WTC11 (cell line): ENCODE results near the gene IFNLR1. TPM values are rescaled to one million over a fixed set of nuclear protein-coding genes. Genes with fewer than 3 reads are reported as not detected.

Source experiments
- ATAC-seq: fragments of 200-7000 bp; cut with Tn5 transposase; 2 replicates; pipeline ENCODE4 v1.10.0; 2021; ENCODE audit warnings: mild to moderate bottlenecking, moderate library complexity
- CTCF ChIA-PET: fragments of 300-600 bp; sonication (Branson Sonifier 250); formaldehyde crosslinking; loops from one replicate; lab custom pipeline; 2021; ENCODE audit warnings: antibody characterized with exemption; lab: Charles Lee
- POLR2A ChIA-PET: fragments of 350-600 bp; sonication (Branson Sonifier 250); formaldehyde crosslinking; loops from one replicate; lab custom pipeline; 2021; ENCODE audit warnings: antibody characterized with exemption; lab: Charles Lee
- DNase-seq: peaks from one replicate; pipeline ENCODE4 v3.0.0; 2021; ENCODE audit warnings: low spot score
- H3K27ac Mint-ChIP-seq: 2 replicates; pipeline ENCODE4 v1.8.0; 2021; ENCODE audit warnings: mixed read lengths
- H3K27me3 Mint-ChIP-seq: 2 replicates; pipeline ENCODE4 v1.8.0; 2021; ENCODE audit warnings: low read depth, mild to moderate bottlenecking, moderate library complexity, mixed read lengths
- H3K36me3 Mint-ChIP-seq: 2 replicates; pipeline ENCODE4 v1.8.0; 2021; ENCODE audit warnings: mixed read lengths
- H3K4me1 Mint-ChIP-seq: 2 replicates; pipeline ENCODE4 v1.8.0; 2022; ENCODE audit warnings: mixed read lengths
- H3K4me3 Mint-ChIP-seq: 2 replicates; pipeline ENCODE4 v1.8.0; 2021; ENCODE audit warnings: mild to moderate bottlenecking, moderate library complexity, mixed read lengths
- H3K9me3 Mint-ChIP-seq: 2 replicates; pipeline ENCODE4 v1.8.0; 2021; ENCODE audit warnings: mixed read lengths
- ATF3 ChIP-seq: sonication (generic); formaldehyde crosslinking; conservative IDR thresholded peaks from 2 replicates; pipeline ENCODE4 v1.8.1; 2022; ENCODE audit warnings: mild to moderate bottlenecking, missing genetic modification reagents
- CBFB ChIP-seq: sonication (generic); formaldehyde crosslinking; IDR thresholded peaks from 2 replicates; pipeline ENCODE4 v1.8.1; 2022; ENCODE audit warnings: mild to moderate bottlenecking, low read depth, missing genetic modification reagents
- CDX4 ChIP-seq: fragments of 250-450 bp; sonication (Bioruptor Pico); IDR thresholded peaks from 2 replicates; pipeline ENCODE4 v1.9.0; 2021; ENCODE audit warnings: moderate library complexity, mild to moderate bottlenecking, inconsistent platforms, borderline replicate concordance
- E2F5 ChIP-seq: sonication (generic); formaldehyde crosslinking; IDR thresholded peaks from 2 replicates; pipeline ENCODE4 v1.8.1; 2022; ENCODE audit warnings: mild to moderate bottlenecking, moderate library complexity, missing genetic modification reagents
- FOXK1 ChIP-seq: sonication (generic); formaldehyde crosslinking; IDR thresholded peaks from 2 replicates; pipeline ENCODE4 v1.8.0; 2022; ENCODE audit warnings: mild to moderate bottlenecking, moderate library complexity, missing genetic modification reagents
- GTF2I ChIP-seq: fragments of 250-450 bp; sonication (Bioruptor Pico); conservative IDR thresholded peaks from 2 replicates; pipeline ENCODE4 v1.4.0; 2021; ENCODE audit warnings: mild to moderate bottlenecking
- HMGA2 ChIP-seq: fragments of 250-450 bp; sonication (Bioruptor Pico); IDR thresholded peaks from 2 replicates; pipeline ENCODE4 v1.4.0; 2021; ENCODE audit warnings: mild to moderate bottlenecking, moderate library complexity
- KAT7 ChIP-seq: sonication (generic); formaldehyde crosslinking; IDR thresholded peaks from 2 replicates; pipeline ENCODE4 v1.8.1; 2023; ENCODE audit warnings: missing genetic modification reagents, mild to moderate bottlenecking, borderline replicate concordance
- MXD4 ChIP-seq: fragments of 250-450 bp; sonication (Bioruptor Pico); IDR thresholded peaks from 2 replicates; pipeline ENCODE4 v1.8.0; 2021; ENCODE audit warnings: mild to moderate bottlenecking, moderate library complexity, borderline replicate concordance
- NR2C2 ChIP-seq: sonication (generic); formaldehyde crosslinking; IDR thresholded peaks from 2 replicates; pipeline ENCODE4 v1.8.0; 2022; ENCODE audit warnings: mild to moderate bottlenecking, missing genetic modification reagents
- OVOL2 ChIP-seq: fragments of 250-450 bp; sonication (Bioruptor Pico); IDR thresholded peaks from 2 replicates; pipeline ENCODE4 v1.9.0; 2021; ENCODE audit warnings: mild to moderate bottlenecking, borderline replicate concordance
- RORB ChIP-seq: fragments of 250-450 bp; sonication (Bioruptor Pico); IDR thresholded peaks from 2 replicates; pipeline ENCODE4 v1.9.0; 2021; ENCODE audit warnings: mild to moderate bottlenecking
- ZBTB21 ChIP-seq: sonication (generic); formaldehyde crosslinking; IDR thresholded peaks from 2 replicates; pipeline ENCODE4 v1.8.1; 2023; ENCODE audit warnings: mild to moderate bottlenecking, missing genetic modification reagents, borderline replicate concordance
- ZNF121 ChIP-seq: sonication (generic); formaldehyde crosslinking; IDR thresholded peaks from 2 replicates; pipeline ENCODE4 v1.8.0; 2023; ENCODE audit warnings: missing genetic modification reagents
- ZNF219 ChIP-seq: sonication (generic); formaldehyde crosslinking; IDR thresholded peaks from 2 replicates; pipeline ENCODE4 v1.8.0; 2023; ENCODE audit warnings: missing genetic modification reagents, mild to moderate bottlenecking, borderline replicate concordance
- ZNF263 ChIP-seq: sonication (generic); formaldehyde crosslinking; IDR thresholded peaks from 2 replicates; pipeline ENCODE4 v1.8.1; 2022; ENCODE audit warnings: low read depth, mild to moderate bottlenecking, moderate library complexity, missing genetic modification reagents
- total RNA-seq: library from RNA; stranded (reverse); gene quantifications from 3 replicates; pipeline ENCODE4 v1.2.3, GENCODE V29; 2021
- TF ChIP-seq, protein P1 (sequence below): sonication (generic); formaldehyde crosslinking; IDR thresholded peaks from 2 replicates; pipeline ENCODE4 v1.8.1; 2023; ENCODE audit warnings: mild to moderate bottlenecking, missing genetic modification reagents
- TF ChIP-seq, protein P2 (sequence below): sonication (generic); formaldehyde crosslinking; IDR thresholded peaks from 2 replicates; pipeline ENCODE4 v1.8.1; 2023; ENCODE audit warnings: mild to moderate bottlenecking, missing genetic modification reagents, borderline replicate concordance
- TF ChIP-seq, protein P3 (sequence below): sonication (generic); formaldehyde crosslinking; IDR thresholded peaks from 2 replicates; pipeline ENCODE4 v1.8.1; 2022; ENCODE audit warnings: low read depth, missing genetic modification reagents, borderline replicate concordance
- TF ChIP-seq, protein P4 (sequence below): fragments of 250-450 bp; sonication (Bioruptor Pico); IDR thresholded peaks from 2 replicates; pipeline ENCODE4 v1.9.0; 2021; ENCODE audit warnings: mild to moderate bottlenecking
- TF ChIP-seq, protein P5 (sequence below): sonication (generic); formaldehyde crosslinking; IDR thresholded peaks from 2 replicates; pipeline ENCODE4 v1.8.1; 2022; ENCODE audit warnings: low read depth, mild to moderate bottlenecking, moderate library complexity, missing genetic modification reagents, borderline replicate concordance

Gene IFNLR1
- total RNA-seq, 1 experiment from 2014 or later = 6.6 TPM

DNA sequence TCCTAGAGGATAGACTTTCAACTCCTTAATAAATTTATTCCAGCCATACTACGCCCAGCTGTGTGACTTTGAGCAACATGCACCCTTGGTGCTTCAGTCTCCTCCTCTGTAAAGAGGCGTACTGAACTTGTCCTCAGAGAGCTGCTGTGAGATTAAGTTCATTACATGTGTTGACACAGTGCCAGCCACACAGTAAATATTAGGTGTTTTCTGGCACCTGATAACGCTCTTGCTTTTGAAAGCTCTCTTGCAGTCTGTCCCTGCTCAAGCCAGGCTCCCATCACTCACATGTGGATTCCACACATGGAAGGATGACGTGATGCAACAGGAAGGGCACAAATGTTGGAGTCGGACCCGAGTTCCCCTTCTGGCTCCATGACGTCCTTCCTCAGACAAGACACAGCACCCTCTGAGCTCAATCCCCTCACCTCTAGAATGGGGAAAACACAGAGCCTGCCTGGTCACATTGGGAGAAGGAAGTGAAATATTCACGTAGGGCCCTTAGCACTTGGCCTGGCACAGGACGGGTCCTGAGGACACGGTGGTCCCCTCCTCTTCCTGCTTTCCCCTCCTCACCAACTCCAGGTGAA, 7.7 kb downstream of the IFNLR1 start:
- no peak overlapping the region for H3K27ac Mint-ChIP-seq
- POLR2A ChIA-PET = no interaction called here

GRCh38 chr1:24178407-24178806, 8.7 kb downstream of the IFNLR1 start:
- Mint-ChIP-seq H3K36me3 (peaks cover 4% of the 10 kb centered on the region; the same call in 1 of the 2 replicates), H3K27me3 (no peaks in the 10 kb centered on the region), H3K4me3 (no peak overlapping the region), H3K9me3 (no peaks in the 10 kb centered on the region), H3K27ac (no peak overlapping the region), H3K4me1 (peaks cover 6% of the 10 kb centered on the region; the same call in 1 of the 2 replicates)
- no peak for ATAC-seq
- DNase-seq = no peak
- ChIA-PET POLR2A (no interaction called here), CTCF (interaction anchor here (1.1 to 2.2 kb wide), 2 partner anchors 24 to 28 kb away, joined by 4 to 8 read pairs; no protein-coding TSS in a partner anchor)
- TF ChIP-seq, protein P1, sequence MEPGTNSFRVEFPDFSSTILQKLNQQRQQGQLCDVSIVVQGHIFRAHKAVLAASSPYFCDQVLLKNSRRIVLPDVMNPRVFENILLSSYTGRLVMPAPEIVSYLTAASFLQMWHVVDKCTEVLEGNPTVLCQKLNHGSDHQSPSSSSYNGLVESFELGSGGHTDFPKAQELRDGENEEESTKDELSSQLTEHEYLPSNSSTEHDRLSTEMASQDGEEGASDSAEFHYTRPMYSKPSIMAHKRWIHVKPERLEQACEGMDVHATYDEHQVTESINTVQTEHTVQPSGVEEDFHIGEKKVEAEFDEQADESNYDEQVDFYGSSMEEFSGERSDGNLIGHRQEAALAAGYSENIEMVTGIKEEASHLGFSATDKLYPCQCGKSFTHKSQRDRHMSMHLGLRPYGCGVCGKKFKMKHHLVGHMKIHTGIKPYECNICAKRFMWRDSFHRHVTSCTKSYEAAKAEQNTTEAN (CRISPR knock-in tag) = no peak
- TF ChIP-seq ATF3 (CRISPR knock-in tag) (no peak), ZNF121 (CRISPR knock-in tag) (no peak), NR2C2 (CRISPR knock-in tag) (no peak), RORB (CRISPR knock-in tag) (no peak), ZNF219 (CRISPR knock-in tag) (no peak), CDX4 (no peak), OVOL2 (no peak), ZBTB21 (CRISPR knock-in tag) (no peak)
- TF ChIP-seq, protein P2, sequence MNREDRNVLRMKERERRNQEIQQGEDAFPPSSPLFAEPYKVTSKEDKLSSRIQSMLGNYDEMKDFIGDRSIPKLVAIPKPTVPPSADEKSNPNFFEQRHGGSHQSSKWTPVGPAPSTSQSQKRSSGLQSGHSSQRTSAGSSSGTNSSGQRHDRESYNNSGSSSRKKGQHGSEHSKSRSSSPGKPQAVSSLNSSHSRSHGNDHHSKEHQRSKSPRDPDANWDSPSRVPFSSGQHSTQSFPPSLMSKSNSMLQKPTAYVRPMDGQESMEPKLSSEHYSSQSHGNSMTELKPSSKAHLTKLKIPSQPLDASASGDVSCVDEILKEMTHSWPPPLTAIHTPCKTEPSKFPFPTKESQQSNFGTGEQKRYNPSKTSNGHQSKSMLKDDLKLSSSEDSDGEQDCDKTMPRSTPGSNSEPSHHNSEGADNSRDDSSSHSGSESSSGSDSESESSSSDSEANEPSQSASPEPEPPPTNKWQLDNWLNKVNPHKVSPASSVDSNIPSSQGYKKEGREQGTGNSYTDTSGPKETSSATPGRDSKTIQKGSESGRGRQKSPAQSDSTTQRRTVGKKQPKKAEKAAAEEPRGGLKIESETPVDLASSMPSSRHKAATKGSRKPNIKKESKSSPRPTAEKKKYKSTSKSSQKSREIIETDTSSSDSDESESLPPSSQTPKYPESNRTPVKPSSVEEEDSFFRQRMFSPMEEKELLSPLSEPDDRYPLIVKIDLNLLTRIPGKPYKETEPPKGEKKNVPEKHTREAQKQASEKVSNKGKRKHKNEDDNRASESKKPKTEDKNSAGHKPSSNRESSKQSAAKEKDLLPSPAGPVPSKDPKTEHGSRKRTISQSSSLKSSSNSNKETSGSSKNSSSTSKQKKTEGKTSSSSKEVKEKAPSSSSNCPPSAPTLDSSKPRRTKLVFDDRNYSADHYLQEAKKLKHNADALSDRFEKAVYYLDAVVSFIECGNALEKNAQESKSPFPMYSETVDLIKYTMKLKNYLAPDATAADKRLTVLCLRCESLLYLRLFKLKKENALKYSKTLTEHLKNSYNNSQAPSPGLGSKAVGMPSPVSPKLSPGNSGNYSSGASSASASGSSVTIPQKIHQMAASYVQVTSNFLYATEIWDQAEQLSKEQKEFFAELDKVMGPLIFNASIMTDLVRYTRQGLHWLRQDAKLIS (CRISPR knock-in tag) = no peak
- TF ChIP-seq, protein P3, sequence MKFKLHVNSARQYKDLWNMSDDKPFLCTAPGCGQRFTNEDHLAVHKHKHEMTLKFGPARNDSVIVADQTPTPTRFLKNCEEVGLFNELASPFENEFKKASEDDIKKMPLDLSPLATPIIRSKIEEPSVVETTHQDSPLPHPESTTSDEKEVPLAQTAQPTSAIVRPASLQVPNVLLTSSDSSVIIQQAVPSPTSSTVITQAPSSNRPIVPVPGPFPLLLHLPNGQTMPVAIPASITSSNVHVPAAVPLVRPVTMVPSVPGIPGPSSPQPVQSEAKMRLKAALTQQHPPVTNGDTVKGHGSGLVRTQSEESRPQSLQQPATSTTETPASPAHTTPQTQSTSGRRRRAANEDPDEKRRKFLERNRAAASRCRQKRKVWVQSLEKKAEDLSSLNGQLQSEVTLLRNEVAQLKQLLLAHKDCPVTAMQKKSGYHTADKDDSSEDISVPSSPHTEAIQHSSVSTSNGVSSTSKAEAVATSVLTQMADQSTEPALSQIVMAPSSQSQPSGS (CRISPR knock-in tag) = no peak

More for the DNA sequence above, 7.7 kb downstream of the IFNLR1 start:
- no peaks in the 10 kb centered on the region for H3K27me3 Mint-ChIP-seq
- H3K36me3 Mint-ChIP-seq = peaks cover 4% of the 10 kb centered on the region; the same call in 1 of the 2 replicates
- no peak for ATAC-seq
- H3K4me1 Mint-ChIP-seq = peaks cover 6% of the 10 kb centered on the region; the same call in 1 of the 2 replicates
- TF ChIP-seq GTF2I (CRISPR knock-in tag) (no peak), KAT7 (no peak), HMGA2 (no peak), FOXK1 (CRISPR knock-in tag) (no peak), E2F5 (CRISPR knock-in tag) (no peak), ZBTB21 (CRISPR knock-in tag) (no peak), CBFB (CRISPR knock-in tag) (no peak), ZNF263 (CRISPR knock-in tag) (no peak), CDX4 (no peak), MXD4 (CRISPR knock-in tag) (no peak)
- TF ChIP-seq, protein P4, sequence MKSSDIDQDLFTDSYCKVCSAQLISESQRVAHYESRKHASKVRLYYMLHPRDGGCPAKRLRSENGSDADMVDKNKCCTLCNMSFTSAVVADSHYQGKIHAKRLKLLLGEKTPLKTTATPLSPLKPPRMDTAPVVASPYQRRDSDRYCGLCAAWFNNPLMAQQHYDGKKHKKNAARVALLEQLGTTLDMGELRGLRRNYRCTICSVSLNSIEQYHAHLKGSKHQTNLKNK (CRISPR knock-in tag) = no peak
- TF ChIP-seq, protein P3 (CRISPR knock-in tag) = no peak
- TF ChIP-seq, protein P5, sequence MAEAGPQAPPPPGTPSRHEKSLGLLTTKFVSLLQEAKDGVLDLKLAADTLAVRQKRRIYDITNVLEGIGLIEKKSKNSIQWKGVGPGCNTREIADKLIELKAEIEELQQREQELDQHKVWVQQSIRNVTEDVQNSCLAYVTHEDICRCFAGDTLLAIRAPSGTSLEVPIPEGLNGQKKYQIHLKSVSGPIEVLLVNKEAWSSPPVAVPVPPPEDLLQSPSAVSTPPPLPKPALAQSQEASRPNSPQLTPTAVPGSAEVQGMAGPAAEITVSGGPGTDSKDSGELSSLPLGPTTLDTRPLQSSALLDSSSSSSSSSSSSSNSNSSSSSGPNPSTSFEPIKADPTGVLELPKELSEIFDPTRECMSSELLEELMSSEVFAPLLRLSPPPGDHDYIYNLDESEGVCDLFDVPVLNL (CRISPR knock-in tag) = no peak
- TF ChIP-seq, all 79 proteins: peak for 0
- H3K9me3 Mint-ChIP-seq = no peaks in the 10 kb centered on the region
- H3K4me3 Mint-ChIP-seq = no peak overlapping the region
- DNase-seq = no peak
- CTCF ChIA-PET = interaction anchor here (1.7 to 2.2 kb wide), 2 partner anchors 22 to 29 kb away, joined by 3 to 8 read pairs; no protein-coding TSS in a partner anchor
